OCI-LY1 (cell line): Measurements from ENCODE around the gene NHSL2.

Experiments used
- H2AFZ ChIP-seq: fragments of 200-600 bp; sonication (generic), shearing (Covaris generic); 2 replicates; pipeline ENCODE4 v1.6.0; 2014; ENCODE audit warnings: antibody characterized with exemption, mild to moderate bottlenecking, low read length
- H3F3A ChIP-seq: fragments of 200-600 bp; sonication (generic), shearing (Covaris generic); 2 replicates; pipeline ENCODE4 v1.6.0; 2014; ENCODE audit warnings: mild to moderate bottlenecking, antibody characterized with exemption, low read length, moderate library complexity; ENCODE audit not compliant: insufficient read depth
- H3K27ac ChIP-seq: fragments of 200-600 bp; sonication (generic); 2 replicates; pipeline ENCODE4 v1.5.1; 2014; ENCODE audit warnings: low read length, mixed run types, mild to moderate bottlenecking, low read depth; ENCODE audit not compliant: poor library complexity, severe bottlenecking
- H3K27me3 ChIP-seq: fragments of 200-600 bp; sonication (generic); 2 replicates; pipeline ENCODE4 v1.6.0; 2014; ENCODE audit warnings: antibody characterized with exemption, mild to moderate bottlenecking, low read length, moderate library complexity; ENCODE audit not compliant: insufficient read depth
- H3K36me3 ChIP-seq: fragments of 200-600 bp; sonication (generic); 2 replicates; pipeline ENCODE4 v1.6.1; 2014; ENCODE audit warnings: mild to moderate bottlenecking, antibody characterized with exemption, low read length, moderate library complexity, mixed read lengths; ENCODE audit not compliant: insufficient read depth
- H3K4me1 ChIP-seq: fragments of 200-600 bp; sonication (generic); 2 replicates; pipeline ENCODE4 v1.5.1; 2014; ENCODE audit warnings: mild to moderate bottlenecking, low read length, moderate library complexity; ENCODE audit not compliant: insufficient read depth, severe bottlenecking
- H3K4me2 ChIP-seq: fragments of 200-600 bp; sonication (generic), shearing (Covaris generic); 2 replicates; pipeline ENCODE4 v1.6.1; 2014; ENCODE audit warnings: low read length
- H3K4me3 ChIP-seq: fragments of 200-600 bp; sonication (generic); 2 replicates; pipeline ENCODE4 v1.5.1; 2014; ENCODE audit warnings: low read length, low read depth, mild to moderate bottlenecking, mixed read lengths; ENCODE audit not compliant: poor library complexity, severe bottlenecking
- H3K79me2 ChIP-seq: fragments of 200-600 bp; shearing (Covaris generic); 2 replicates; pipeline ENCODE4 v1.6.1; 2016; ENCODE audit warnings: mixed run types, low read length, mixed read lengths; ENCODE audit not compliant: insufficient read depth
- H3K9ac ChIP-seq: fragments of 200-600 bp; sonication (generic), shearing (Covaris generic); 2 replicates; pipeline ENCODE4 v1.6.1; 2014; ENCODE audit warnings: mild to moderate bottlenecking, low read length, mixed read lengths
- H3K9me2 ChIP-seq: fragments of 200-600 bp; sonication (generic), shearing (Covaris generic); 2 replicates; pipeline ENCODE4 v1.6.1; 2014; ENCODE audit warnings: low read depth, mild to moderate bottlenecking, low read length, mixed read lengths
- H3K9me3 ChIP-seq: fragments of 200-600 bp; shearing (Covaris generic); 2 replicates; pipeline ENCODE4 v1.6.1; 2014; ENCODE audit warnings: low read length, mixed read lengths
- H4K20me1 ChIP-seq: fragments of 200-600 bp; sonication (generic), shearing (Covaris generic); 2 replicates; pipeline ENCODE4 v1.6.0; 2016; ENCODE audit warnings: mild to moderate bottlenecking, low read length; ENCODE audit not compliant: insufficient read depth
- EZH2 ChIP-seq: fragments of 200-600 bp; sonication (generic), shearing (Covaris generic); IDR thresholded peaks from 2 replicates; pipeline ENCODE4 v1.8.0; 2017; ENCODE audit warnings: borderline replicate concordance, mixed run types, mild to moderate bottlenecking, antibody characterized with exemption, low read length, moderate library complexity, mixed read lengths
- TF ChIP-seq, protein P1 (sequence below): fragments of 200-600 bp; sonication (generic), shearing (Covaris generic); IDR thresholded peaks from 2 replicates; pipeline ENCODE4 v1.5.1; 2017; ENCODE audit warnings: mild to moderate bottlenecking, antibody characterized with exemption, low read length, moderate library complexity, mixed read lengths

Gene NHSL2

DNA sequence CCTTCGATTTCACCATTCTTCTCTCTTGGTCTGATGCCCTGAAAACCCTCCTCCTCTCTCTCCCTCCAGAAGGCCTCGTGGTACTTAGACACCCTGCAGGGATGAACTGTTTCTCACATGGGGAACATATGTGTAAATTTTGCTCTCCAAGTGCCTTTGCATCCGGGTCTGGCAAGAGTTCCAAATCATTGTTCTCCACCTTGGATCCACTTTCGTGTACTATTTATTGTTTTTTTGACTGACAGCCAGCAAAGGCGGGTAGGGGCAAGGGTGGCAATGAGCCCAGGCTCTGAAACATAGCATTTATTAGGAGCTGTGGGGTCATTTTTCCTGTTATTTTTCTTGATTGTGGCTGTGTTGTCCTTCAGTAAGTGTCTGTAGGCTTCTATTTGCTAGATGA, 139.4 kb downstream of the NHSL2 start:
- no peaks in the 10 kb centered on the region for H3K9me3 ChIP-seq

DNA sequence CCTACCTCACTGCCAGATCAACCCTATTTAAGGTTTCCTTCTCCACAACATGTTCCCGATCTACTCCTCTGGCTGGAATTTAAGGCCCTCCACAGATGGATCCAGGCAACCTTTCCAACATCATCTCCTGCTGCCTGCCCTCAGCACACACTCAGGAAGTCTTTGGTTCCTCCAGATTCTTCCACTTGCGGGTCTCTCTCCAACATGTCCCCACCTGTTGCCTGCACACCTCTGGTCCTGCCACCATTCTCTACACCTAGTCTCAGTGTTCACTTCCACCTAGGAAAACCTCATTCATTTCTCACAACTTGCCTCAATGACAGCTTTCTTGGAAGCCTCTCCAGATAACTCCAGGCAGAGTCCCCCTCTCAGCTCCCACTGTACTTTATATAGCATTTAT, 140.9 kb downstream of the NHSL2 start:
- Histone ChIP-seq H3K9ac (no peak overlapping the region), H3F3A (no peaks in the 10 kb centered on the region), H3K9me2 (no peaks in the 10 kb centered on the region), H3K4me1 (no peaks in the 10 kb centered on the region), H3K79me2 (no peaks in the 10 kb centered on the region), H3K4me3 (no peak overlapping the region), H3K36me3 (no peaks in the 10 kb centered on the region), H3K9me3 (no peaks in the 10 kb centered on the region), H3K27ac (no peak overlapping the region), H3K27me3 (no peaks in the 10 kb centered on the region), H2AFZ (no peak overlapping the region), H4K20me1 (no peaks in the 10 kb centered on the region), H3K4me2 (no peak overlapping the region)
- TF ChIP-seq, protein P1, sequence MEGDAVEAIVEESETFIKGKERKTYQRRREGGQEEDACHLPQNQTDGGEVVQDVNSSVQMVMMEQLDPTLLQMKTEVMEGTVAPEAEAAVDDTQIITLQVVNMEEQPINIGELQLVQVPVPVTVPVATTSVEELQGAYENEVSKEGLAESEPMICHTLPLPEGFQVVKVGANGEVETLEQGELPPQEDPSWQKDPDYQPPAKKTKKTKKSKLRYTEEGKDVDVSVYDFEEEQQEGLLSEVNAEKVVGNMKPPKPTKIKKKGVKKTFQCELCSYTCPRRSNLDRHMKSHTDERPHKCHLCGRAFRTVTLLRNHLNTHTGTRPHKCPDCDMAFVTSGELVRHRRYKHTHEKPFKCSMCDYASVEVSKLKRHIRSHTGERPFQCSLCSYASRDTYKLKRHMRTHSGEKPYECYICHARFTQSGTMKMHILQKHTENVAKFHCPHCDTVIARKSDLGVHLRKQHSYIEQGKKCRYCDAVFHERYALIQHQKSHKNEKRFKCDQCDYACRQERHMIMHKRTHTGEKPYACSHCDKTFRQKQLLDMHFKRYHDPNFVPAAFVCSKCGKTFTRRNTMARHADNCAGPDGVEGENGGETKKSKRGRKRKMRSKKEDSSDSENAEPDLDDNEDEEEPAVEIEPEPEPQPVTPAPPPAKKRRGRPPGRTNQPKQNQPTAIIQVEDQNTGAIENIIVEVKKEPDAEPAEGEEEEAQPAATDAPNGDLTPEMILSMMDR = no peak
- TF ChIP-seq EZH2 = no peak

More for the DNA sequence above, 139.4 kb downstream of the NHSL2 start:
- H3K9ac ChIP-seq = no peak overlapping the region
- H3K9me2 ChIP-seq = no peaks in the 10 kb centered on the region
- H3K4me3 ChIP-seq = no peak overlapping the region
- no peaks in the 10 kb centered on the region for H3K36me3 ChIP-seq
- H3F3A ChIP-seq = no peaks in the 10 kb centered on the region
- no peaks in the 10 kb centered on the region for H3K79me2 ChIP-seq
- H4K20me1 ChIP-seq = no peaks in the 10 kb centered on the region
- H3K4me1 ChIP-seq = no peaks in the 10 kb centered on the region
- no peaks in the 10 kb centered on the region for H3K27me3 ChIP-seq
- H3K27ac ChIP-seq = no peak overlapping the region
- H3K4me2 ChIP-seq = no peak overlapping the region
- no peak overlapping the region for H2AFZ ChIP-seq
- no peak for TF ChIP-seq EZH2
- TF ChIP-seq, protein P1 = no peak

DNA sequence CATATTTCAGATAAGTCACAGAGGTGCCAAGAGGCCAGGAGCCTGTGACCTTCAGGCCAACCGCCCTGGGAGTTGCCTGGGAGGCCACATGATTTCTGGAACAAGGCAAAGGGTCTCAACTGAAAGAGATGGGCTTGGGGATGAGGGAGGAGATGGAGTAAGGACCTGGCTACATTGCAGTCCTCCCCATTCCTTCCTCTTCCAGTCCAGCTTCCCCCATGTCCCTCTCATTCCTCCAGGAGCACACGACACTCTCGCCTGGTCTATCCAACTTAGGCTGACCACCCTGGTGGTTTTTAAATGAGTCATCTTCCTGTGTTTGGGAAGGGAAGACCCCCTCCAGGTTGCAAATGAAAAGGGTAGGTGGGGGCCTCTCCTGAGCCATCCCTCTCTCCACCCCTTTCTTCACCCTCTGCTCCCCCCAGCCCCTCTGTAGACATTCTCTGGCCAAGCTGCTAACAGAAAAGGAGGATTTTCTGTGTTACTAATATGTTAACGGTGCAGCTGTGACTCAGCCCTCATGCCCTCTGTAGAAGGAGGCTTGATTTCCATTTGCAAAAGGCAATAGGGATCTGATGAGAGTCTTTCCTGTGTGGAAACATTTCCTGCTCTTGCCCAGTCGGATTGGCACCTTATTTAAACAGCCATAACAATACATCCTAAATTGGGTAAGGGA, 141.9 kb downstream of the NHSL2 start:
- H4K20me1 ChIP-seq = no peaks in the 10 kb centered on the region
- no peaks in the 10 kb centered on the region for H3K9me3 ChIP-seq
- no peak overlapping the region for H3K4me3 ChIP-seq
- no peaks in the 10 kb centered on the region for H3K4me1 ChIP-seq
- no peak for TF ChIP-seq EZH2
- TF ChIP-seq, protein P1 = no peak
- H3K27ac ChIP-seq = no peak overlapping the region
- H3F3A ChIP-seq = no peaks in the 10 kb centered on the region
- no peaks in the 10 kb centered on the region for H3K36me3 ChIP-seq
- H2AFZ ChIP-seq = no peak overlapping the region
- H3K9me2 ChIP-seq = no peaks in the 10 kb centered on the region
- H3K27me3 ChIP-seq = no peaks in the 10 kb centered on the region
- H3K4me2 ChIP-seq = no peak overlapping the region
- no peak overlapping the region for H3K9ac ChIP-seq
- no peaks in the 10 kb centered on the region for H3K79me2 ChIP-seq
